Fibroblast of skin of left biceps (primary cell): ENCODE measurements around the gene NLK.
A peak's percentile ranks its signal among the peaks of the same experiment; 100 is the strongest.
"Not testable (repeated sequence)": the region's sequence is repeated elsewhere in the genome, so short reads cannot be mapped to it uniquely, and the experiment has no call there.

ENCODE experiments used
- DNase-seq, 2 experiments: peaks; one replicate each; pipeline ENCODE4 v3.0.0-alpha.2; 2013; ENCODE audit warnings: low read depth in 2 of 2

NLK gene

GRCh38 chr17:28042657-28042720 lies at the start of gene NLK:
NLK (plus strand) TSS chr17:28042677; CDS start chr17:28042874, 197 bp downstream.
- DNase-seq: no peak

GRCh38 chr17:27993161-27993695 lies 49.2 kb upstream of the NLK start:
- no peak for DNase-seq

- DNase-seq: no peak
These were observed 48.7 kb upstream of the NLK start for GRCh38 chr17:27993723-27994310.

DNA sequence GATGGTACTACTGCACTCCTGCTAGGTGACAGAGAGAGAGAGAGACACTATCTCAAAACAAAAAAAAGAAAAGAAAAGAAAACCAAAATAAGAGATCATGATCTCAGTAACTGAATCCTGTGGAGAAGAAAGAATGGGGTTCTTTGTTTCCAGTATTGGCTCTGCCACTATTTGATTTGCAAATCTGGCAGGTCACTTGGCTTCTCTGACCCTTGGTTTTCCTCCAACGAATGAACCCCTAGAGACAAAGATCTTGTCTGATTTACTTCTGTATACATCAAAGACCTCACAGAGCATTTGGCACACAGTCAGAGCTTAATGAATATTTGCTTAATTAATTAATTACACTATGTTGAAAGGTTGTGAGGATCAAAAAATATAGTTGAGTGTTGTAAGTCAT lies 47.9 kb upstream of the NLK start:
- DNase-seq: no peak

- no peak for DNase-seq
These were observed 46.9 kb upstream of the NLK start for GRCh38 chr17:27995554-27995953.

- DNase-seq: no peak
These were observed 46.1 kb upstream of the NLK start for GRCh38 chr17:27996202-27997043.

DNA sequence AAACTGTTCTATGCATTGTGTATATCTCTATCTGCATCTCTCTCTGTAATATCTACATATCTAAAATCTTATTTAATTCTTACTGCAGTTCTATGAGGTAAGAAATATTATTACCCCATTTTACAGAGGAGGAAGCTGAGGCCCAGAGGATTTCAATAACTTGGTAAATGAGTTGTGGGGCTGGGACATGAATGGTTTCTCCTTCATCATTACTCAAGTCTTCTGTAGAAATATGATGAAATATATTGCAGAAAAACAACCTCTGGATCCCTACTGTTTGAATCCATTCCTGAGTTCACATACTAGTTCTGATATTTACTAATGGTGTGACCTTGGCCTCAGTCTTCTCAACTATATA lies 45.5 kb upstream of the NLK start:
- DNase-seq: no peak

GRCh38 chr17:27997522-27997921 lies 45.0 kb upstream of the NLK start:
- no peak for DNase-seq

- DNase-seq: no peak
These were observed 41.3 kb upstream of the NLK start for GRCh38 chr17:28001149-28001548.

DNA sequence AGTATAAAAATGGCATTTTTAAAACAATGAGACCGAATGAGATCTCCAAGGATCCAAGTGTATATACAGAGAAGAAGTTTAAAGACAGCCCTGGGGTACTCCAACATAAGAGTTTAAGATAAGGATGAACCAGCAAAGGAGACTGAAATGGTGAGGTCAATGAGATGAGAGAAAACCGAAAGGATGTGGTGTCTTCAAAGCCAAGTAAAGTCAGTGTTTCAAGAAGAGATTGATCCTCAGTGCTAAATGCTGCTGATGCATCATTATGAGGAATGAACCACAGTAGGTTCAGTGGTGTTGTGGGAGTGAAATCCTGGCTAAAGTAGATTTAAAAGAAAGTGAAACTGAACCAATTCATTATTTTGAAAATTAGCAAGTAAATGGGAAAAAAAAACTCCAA lies 38.1 kb upstream of the NLK start:
- DNase-seq: no peak

GRCh38 chr17:28007925-28008324 lies 34.6 kb upstream of the NLK start:
- DNase-seq: not testable (repeated sequence)

DNA sequence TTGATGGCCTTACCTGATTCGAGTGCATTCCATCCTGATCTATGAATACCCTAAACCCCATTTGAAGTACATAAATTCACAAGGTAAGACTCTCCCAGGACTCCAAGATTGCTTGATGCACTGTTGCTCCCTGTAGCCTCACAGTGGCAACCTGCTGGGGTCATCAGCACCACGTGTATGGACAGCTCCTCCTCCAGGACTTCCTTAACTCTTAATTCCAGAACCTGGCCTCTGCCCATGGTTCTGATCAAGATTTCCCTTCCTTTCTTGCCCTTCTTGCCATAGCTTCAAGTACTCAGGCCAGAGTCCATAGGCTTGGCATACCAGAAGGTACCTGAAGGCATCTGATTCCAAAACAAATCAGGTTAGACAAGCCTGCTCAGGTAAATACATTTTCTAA lies 34.0 kb upstream of the NLK start:
- peak; percentile 5 to 6 for DNase-seq

DNA sequence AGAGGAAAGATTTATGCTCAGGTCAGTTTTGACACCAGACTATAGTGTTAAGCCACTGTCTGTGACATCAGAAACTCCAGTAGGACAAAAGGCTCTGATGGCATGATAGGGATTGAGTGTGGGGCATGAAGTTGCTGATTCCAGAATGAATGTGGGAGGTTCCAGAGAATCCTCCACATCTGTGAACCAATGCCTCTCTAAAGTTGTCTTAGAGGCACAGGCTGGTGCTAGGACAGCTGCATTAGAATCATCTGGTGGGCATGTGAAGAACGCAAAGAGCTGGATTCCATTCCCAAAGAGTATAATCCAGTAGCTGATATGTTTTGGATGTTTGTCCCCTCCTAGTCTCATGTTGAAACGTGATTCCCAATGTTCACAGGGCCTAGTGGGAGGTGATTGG lies 32.1 kb upstream of the NLK start:
- no peak for DNase-seq

DNA sequence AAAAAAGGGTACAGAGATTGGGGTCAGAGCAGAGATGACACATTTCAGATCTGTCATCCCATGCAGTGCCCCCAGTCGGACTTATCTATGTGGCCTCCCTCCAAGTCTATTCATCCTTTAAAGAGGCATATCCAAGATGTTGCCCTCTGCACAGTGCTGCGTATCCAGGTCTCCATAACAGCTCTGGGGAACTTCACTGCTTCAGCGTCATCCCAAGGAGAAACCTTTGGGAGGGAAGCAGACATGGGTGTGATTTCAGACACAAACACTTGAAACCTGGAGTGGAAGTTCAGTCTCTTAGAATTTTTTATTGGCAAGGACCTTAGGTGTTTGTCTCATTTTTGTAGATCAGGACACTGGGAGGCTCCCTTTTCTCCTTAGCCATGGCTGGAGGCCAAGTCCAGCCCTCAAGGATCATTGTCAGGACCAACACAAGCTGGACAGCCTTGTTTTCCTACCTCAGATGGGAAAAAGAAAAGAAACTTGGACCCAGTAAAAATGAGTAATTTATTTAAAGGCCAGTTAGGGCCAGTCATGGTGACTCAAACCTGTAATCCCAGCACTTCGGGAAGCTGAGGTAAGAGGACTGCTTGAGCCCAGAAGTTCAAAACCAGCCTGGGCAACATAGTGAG lies 23.9 kb upstream of the NLK start:
- DNase-seq: no peak

GRCh38 chr17:28020515-28020914 lies 22.0 kb upstream of the NLK start:
- no peak for DNase-seq

DNA sequence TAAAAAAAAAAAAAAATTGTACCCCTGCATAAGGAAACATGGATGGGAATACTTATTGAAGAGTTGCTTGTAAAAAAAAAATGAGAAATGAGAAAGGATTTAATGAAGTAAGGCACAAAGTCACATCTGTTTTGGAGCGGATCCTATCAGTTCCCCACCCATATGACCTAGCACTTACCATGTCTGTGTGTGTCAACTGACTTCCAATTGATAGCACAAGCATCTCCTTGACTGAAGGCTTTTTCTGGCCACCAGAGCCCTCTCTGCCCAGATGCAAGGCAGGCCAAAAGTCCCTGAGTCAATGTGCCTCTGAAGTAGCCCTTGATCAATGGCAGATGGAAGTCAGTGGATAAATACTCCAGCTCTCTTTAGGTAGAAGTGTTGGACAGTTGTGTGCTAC lies 13.4 kb upstream of the NLK start:
- DNase-seq: no peak

- no peak for DNase-seq
These were observed 12.1 kb upstream of the NLK start for GRCh38 chr17:28030386-28030785.

DNA sequence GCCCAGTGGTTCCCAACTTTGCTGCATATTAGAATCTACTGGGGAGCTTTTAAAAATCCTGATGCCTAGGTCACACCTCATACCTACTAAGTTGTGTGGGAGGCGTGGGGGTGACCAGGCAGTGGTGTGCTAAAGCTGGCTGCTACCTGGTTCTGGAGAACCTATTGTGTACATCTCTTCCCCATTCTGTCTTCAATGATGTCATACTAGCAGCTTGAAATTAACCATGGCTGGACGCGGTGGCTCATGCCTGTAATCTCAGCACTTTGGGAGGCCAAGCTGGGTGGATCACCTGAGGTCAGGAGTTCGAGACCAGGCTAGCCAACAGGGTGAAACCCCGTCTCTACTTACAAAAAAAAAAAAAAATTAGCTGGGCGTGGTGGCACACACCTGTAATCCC lies 11.3 kb upstream of the NLK start:
- no peak for DNase-seq

DNA sequence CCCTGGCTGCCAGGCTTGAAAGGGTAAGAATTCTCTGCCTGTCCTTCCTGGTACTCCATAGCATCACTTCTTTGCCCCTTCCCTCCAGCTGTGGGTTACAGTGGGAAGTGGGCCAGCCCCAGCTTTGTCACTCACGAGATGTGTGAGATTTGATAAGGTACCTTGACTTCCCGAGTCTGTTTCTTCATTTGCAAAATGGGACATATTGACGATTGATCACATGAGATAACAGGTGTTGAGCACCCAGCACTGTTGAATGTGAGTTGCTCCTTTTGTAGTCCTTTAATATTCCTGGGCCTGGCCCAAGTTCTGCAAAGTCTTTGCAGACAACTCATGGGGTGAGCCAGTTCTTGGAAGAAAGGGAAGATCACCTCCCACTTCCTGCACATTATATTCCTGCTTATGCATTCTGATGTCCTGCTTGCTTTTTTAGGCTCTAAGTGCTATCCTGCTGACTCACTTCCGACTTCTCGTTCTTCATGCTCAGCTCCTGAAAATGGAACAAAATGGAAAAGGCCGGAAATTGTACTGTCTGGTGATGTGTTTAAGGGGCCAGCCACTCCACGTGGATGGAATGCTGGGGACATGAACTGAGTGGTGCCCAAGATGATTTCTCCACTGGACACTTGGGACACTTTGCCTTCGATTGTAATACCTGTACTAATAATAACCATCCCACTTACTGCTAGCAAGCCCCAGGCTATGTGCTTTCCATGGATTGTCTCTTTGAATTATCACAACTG lies 8.3 kb upstream of the NLK start:
- DNase-seq: peak; percentile 14 to 25

- not testable (repeated sequence) for DNase-seq
These were observed 7.0 kb upstream of the NLK start for GRCh38 chr17:28035452-28035851.

- not testable (repeated sequence) for DNase-seq
These were observed 6.6 kb upstream of the NLK start for GRCh38 chr17:28035884-28036283.

DNA sequence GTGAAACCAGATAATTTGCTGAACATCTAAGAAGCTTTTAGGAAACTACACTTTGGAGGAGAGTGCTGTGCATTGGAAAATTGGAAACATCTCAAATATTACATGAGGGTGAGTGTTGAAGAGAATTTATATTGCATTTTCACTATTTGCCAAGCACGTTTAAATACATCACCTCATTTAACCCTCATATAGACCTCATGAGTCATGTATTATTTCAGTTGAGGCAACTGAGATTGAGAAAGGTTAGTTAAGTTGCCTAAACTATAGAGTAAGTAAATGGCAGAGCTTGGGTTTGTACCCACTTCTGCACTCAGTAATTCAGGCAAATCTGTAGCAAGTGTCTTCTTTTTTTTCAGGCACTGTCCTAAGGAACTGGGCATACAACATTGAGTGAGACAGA lies 3.7 kb upstream of the NLK start:
- peak; percentile 8 to 13 for DNase-seq

DNA sequence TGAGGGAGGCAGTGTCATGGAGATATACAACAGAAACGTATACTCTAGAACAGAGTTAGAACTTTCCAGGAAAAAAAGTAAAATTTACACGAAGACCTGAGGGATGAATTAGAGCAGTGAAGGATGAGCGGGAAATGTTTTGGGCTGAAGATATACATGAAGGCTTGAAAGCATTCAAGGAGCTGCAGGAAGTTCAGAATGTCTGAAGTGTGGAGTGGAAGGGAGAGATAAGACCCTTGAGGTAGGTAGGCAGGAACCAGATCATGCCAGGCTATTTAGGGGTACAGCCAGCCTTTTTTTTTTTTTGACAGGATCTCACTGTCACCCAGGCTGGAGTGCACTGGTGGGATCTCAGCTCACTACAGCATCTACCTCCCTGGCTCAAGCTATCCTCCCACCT lies 3.2 kb upstream of the NLK start:
- no peak for DNase-seq
